NAMALWA (cell line): ENCODE measurements around the gene CENPM.
"Not testable (repeated sequence)": the region's sequence is repeated elsewhere in the genome, so short reads cannot be mapped to it uniquely, and the experiment has no call there.

ENCODE experiments used
- DNase-seq: peaks from one replicate; pipeline ENCODE4 v3.0.0-alpha.2; 2015; ENCODE audit warnings: low spot score

CENPM gene

GRCh38 chr22:41966607-41967240, 19.8 kb upstream of the CENPM start:
- peak; percentile 72 for DNase-seq

DNA sequence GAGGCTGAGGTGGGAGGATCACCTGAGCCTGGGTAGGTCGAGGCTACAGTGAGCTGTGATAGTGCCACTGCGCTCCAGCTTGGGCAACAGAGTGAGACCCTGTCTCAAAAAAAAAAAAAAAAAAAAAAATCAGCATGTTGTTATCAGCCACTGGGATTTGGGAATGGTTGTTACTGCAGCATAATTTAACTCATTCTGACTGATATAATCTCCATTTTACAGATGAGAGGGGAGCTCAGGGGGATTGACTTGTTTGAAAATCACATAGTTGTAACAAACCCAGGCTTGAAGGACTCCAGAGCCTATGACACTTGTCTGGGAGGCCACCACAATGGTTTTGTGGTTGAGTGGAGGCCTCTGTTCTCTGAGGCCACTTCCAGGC, 19.3 kb upstream of the CENPM start:
- no peak for DNase-seq

DNA sequence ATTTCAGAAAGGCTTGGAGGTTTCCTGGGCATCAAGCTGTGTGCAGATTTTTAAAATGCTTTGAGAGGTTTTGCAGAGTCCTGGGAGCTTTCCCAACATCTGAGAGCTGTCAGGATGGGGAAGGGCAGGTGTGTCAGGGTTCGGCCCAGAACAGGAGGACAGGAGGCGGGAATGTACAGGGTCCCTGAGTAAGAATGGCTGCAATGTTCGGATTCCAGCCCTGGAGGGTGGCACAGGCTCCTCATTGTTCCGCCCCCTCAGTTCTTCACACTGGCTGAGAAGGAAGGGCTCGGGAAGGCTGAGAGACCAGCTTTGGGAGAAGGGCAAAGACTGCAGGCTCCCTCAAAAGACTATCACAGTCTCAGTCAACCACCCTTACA, 17.1 kb upstream of the CENPM start:
- DNase-seq: no peak

DNA sequence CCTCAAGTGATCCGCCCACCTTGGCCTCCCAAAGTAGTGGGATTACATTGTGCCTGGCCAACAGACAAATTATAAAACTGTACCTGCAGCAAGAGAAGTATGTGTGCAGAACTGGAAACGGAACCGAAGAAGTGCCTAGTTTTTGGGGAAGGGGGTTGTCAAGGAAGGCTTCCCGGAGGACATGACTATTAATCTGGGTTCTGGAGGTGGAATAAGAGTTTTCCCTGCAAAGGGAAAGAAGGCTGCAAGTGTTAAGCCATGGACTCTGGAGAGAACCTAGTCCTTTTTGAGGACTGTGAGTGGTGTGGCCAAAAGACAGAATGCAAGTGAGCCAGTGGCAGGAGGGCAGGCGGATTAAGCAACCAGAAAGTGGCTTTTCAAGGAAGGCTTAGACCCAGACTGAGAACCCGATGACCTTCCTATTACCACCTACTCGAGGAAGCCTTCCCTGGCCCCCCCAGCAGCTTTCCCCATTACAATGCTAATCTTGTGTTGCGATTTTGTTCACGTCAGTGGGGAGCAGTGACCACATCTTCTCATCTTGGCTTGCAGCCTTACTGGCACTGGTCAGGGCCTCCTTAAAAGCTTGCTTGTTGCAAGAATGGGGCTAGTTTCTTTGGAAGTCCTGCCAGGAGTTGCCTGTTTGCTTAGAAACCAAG, 16.6 kb upstream of the CENPM start:
- DNase-seq: no peak

- DNase-seq: no peak
Measured at GRCh38 chr22:41957941-41958556, 11.1 kb upstream of the CENPM start.

- DNase-seq: no peak
Measured at GRCh38 chr22:41952713-41953112, 5.8 kb upstream of the CENPM start.

- DNase-seq: peak; percentile 91
Measured at GRCh38 chr22:41951898-41952474, 5.0 kb upstream of the CENPM start, which contains the start of gene SMIM45. Gene SMIM45, plus strand, starts transcription at chr22:41952150.

DNA sequence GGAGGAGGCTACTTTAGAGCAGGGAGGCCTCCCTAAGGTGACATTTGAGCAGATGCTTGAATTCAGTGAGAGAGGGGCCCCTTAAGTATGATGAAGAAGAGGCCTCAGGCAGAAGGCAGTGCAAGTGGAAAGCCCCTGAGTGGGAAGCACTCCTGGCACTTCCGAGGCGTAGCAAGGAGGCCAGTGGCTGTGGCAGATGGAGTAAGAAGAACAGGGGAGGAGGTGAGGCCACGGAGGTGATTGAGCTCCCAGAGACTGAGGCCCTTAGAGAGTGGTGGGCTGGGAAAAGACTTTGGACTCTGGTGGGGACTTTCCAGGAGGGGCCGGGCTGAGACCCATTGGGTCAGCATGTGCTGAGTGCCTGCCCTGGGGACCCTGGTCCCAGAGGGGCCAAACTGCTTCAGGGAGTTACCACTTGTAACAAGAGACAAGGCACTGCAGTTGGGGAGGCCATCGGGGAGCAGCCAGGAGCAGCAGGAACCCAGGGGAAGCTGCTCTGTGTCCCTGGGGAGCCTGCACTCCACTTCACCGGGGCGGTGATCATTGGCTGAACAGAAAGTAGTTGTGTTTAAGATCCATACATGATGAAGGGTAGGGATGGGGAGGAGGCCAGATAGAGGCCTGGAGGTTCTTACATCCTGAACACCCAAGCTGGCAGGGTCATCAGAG, 2.5 kb upstream of the CENPM start:
- no peak for DNase-seq

DNA sequence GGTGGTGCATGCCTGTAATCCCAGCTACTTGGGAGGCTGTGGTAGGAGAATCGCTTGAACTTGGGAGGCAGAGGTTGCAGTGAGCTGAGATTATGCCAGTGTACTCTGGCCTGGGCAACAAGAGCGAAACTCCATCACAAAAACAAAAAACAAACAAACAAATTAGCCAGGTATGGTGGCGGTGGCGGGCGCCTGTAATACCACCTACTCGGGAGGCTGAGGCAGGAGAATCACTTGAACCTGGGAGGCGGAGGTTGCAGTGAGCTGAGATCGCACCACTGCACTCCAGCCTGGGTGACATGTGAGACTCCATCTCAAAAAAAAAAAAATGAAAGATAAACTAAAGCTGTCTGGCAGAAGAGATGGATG, 2.0 kb upstream of the CENPM start:
- not testable (repeated sequence) for DNase-seq

- DNase-seq: no peak
Measured at GRCh38 chr22:41948142-41948541, 1.2 kb upstream of the CENPM start.

DNA sequence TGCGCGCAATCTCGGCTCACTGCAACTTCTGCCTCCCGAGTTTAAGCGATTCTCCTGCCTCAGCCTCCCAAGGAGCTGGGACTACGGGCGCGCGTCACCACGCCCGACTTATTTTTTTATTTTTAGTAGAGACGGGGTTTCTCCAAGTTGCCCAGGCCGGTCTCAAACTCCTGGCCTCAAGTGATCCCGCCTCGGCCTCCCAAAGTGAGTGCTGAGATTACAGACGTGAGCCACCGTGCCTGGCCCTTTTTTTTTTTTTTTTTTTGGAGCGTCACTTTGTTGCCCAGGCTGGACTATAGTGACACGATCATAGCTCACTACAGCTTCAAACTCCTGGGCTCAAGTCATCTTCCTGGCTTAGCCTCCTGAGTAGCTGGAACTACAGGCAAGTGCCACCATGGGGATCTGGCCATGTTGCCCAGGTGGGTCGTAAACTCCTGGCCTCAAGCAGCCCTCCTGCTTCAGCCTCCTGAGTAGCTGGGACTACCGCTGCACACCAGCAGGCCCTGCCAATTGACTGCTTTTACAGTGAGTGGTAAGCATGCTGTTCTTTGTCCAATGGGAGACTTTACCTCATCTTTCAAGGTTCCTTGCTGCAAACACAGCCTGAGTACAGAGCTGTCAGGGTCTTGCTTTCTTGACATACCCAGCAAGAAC, 600 bp upstream of the CENPM start:
- no peak for DNase-seq

DNA sequence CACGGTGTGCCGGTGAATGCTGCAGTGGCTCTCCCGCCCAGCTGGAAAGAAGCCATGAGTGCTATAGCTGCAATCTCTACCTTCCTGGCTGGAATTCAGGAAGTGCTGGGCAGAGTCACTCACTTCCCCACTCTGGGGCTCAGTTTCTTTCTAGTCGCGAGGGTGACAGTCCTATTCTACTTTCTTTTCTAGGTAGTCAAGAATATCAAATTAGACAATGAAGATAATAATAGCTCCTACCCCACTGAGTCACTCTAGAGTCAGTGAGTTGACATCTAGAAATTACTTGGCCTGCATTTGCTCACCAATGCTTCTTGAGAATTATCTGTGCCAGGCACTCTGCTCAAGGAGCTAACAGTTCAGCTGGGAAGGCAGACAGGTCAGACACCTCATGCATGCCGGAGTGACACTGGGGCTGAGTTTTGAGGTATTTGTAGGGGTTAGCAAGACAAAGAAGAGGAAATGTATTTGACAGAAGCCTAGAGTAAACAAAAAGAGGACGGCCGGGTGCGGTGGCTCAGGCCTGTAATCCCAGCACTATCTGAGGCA, 3.2 kb downstream of the CENPM start:
- DNase-seq: no peak

DNA sequence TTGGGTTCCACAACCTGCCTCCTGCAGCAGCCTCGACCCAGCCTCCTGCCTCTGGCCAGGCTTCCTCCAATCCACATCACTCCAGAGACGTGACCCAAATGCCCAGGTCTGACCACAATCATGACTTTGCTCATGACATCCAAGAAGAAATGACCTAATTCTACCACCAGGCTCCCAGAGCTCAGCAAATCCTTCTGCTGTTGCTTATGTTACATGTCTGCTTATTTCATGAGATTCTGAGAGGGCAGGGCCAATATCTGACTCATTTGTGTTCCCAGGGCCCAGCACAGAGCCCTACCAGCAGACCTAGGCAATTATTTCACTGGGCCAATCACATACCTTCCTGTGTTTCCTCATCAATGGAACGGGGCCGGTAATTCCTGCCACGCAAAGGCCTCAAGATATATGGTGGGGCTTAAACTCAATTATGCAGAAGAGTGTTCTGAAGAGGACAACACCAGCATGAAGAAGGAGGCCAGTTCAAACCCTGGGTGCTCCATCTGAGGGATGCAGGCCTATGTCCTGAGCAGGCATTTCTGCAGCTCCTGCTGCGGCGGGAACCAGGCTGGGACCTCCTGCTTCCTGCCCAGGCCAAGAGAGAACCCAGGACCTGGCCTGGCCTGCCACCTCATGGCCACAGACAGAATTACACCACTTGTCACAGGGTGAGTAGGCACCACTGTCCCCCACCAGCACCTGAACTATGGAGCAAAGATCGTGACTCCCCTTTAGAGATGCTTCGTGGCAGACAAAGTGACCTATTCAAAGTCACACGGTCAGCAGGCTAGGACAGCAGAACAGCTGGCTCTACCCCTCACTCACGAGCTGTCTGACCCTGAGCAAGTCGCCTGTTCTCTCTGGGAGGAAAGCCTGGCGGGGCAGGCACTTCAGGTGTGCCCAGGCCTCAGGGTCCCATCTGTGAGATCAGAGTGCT, 5.9 kb downstream of the CENPM start:
- DNase-seq: peak; percentile 93

DNA sequence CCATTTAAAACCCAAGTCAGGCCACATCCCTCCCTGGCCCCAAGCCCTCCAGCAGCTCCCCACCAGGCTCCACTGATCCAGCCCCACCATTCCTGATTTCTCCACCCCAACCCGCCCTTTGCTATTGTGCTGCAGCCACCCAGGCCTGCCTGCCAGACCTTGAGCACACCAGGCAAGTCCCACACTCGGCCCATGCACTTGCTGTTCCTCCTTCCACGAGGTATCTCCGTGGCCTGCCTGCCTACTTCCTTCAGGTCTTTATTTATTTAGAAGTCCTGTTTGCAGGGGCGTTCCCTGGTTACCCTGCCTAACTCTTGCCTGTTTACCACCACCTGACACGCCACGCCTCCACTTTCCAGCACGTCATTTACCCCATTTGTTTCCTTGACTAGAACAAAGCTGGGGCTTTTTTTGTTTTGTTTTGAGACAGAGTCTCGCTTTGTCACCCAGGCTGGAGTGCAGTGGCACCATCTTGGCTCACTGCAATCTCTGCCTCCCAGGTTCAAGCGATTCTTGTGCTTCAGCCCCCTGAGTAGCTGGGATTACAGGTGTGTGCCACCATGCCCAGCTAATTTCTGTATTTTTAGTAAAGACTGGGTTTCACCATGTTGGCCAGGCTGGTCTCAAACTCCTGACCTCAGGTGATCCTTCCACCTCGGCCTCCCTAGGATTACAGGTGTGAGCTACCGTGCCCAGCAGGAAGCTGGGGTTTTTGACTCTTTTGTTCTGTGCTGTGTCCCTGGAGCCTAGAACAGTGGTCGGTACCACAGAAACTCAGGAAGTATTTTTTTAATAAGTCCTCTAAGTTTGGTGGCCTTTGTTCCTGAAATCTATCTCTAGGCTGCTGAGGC, 6.7 kb downstream of the CENPM start:
- DNase-seq: peak; percentile 98

- peak; percentile 51 for DNase-seq
Measured at GRCh38 chr22:41936894-41937169, 10.1 kb downstream of the CENPM start.

GRCh38 chr22:41935509-41935908, 11.4 kb downstream of the CENPM start:
- DNase-seq: peak; percentile 11

DNA sequence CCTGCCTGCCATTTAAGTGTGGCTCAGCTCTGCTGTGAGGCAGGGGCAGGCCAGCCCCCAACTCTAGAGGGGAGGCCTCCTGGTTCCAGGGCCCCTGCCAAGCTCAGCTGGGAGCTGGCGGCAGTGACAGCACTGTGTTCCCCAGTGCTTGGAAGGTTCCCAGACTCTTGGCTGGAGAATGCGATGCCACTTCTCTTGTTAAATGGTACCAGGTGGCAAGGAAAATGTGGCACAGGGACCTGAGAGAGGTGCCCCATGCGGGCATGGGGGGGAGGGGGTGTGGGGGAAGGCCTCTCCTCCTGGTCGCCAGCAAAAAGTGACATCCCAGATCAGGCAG, 12.0 kb downstream of the CENPM start:
- no peak for DNase-seq

GRCh38 chr22:41934284-41935014, 12.5 kb downstream of the CENPM start:
- peak; percentile 23 for DNase-seq

GRCh38 chr22:41933411-41934177, 13.4 kb downstream of the CENPM start:
- DNase-seq: no peak
